GM21526 (cell line): ENCODE data around the gene TUBA3E.
"Not testable (repeated sequence)": the region's sequence is repeated elsewhere in the genome, so short reads cannot be mapped to it uniquely, and the experiment has no call there.

Experiments
- ATAC-seq: cut with Tn5 transposase; IDR thresholded peaks from one replicate; pipeline ENCODE4 v1.9.1; 2021; ENCODE audit warnings: moderate library complexity; ENCODE audit not compliant: unreplicated experiment, low FRiP score

Gene TUBA3E

DNA sequence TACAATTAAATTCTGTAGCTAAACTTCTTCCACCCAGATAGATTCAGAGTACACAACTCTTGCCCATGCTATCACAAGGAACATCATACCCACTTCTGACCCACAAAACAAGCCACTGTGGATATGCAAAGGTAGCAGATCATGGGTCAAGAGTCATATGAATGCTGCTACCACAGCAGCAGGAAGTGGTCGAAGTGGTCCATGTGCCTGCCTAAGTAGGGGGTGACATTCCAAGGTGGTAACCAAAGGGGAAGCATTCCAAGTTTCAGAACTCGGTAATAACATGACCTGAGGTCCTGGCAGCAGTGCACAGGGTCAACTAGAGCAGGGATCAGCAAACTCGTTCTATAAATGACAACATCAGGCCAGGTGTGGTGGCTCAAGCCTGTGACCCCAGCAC is 5.8 kb downstream of the TUBA3E start:
- ATAC-seq = not testable (repeated sequence)

DNA sequence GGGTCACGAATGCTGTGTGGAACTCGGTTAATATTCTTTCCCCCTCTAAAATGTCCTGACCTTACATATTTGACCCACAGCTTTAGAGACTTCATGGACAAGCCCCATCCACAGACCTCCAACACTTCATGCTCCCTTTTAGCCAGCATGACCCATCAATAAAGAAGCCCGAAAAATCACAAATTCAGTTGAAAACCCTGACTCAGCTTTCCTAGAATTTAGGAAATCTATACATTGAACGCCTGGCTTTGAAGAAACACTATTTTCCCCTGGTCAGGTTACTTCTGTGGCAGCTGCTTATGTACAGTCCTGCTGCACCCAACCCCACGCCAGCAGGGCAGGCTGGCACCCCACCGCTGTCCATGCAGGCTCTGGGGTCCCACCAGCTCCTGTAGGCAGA is 6.9 kb downstream of the TUBA3E start:
- ATAC-seq = not testable (repeated sequence)

DNA sequence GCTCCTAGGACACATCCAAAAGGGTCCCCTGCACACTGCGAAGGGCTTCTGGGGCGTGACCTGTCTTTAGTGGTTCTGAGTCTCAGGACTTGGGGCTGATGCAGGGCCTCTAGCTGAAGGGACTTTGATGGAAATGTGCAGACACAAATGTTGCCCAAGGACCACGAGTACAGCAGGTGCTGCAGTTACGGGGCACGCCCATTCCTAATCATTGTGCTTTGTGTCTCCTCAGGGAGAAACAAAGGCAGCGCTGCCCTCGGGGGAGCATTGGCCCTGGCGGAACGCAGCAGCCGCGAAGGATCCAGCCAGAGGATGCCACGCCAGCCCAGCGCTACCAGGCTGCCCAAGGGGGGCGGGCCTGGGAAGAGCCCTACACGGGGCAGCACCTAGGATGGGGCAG is 8.0 kb downstream of the TUBA3E start:
- no peak for ATAC-seq

DNA sequence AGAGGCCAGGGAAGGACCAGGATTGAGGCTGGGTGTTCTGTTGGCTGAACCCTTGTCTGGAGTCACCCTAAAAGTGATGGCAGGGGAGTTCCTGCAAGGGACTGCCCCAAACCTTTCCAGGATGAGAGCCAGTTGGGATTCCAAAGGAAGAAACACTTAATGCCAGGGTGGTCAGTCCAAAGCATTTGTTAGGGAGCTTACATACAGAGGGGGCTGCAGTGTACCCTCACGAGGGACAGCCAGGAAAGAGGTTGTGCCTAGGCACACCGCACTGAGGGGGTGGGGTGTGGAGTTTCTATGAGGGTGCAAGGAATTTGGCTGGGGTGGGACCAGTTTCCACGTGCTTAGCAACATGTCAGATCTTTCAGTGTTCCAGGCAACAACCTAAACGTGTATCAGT is 9.3 kb downstream of the TUBA3E start:
- not testable (repeated sequence) for ATAC-seq

DNA sequence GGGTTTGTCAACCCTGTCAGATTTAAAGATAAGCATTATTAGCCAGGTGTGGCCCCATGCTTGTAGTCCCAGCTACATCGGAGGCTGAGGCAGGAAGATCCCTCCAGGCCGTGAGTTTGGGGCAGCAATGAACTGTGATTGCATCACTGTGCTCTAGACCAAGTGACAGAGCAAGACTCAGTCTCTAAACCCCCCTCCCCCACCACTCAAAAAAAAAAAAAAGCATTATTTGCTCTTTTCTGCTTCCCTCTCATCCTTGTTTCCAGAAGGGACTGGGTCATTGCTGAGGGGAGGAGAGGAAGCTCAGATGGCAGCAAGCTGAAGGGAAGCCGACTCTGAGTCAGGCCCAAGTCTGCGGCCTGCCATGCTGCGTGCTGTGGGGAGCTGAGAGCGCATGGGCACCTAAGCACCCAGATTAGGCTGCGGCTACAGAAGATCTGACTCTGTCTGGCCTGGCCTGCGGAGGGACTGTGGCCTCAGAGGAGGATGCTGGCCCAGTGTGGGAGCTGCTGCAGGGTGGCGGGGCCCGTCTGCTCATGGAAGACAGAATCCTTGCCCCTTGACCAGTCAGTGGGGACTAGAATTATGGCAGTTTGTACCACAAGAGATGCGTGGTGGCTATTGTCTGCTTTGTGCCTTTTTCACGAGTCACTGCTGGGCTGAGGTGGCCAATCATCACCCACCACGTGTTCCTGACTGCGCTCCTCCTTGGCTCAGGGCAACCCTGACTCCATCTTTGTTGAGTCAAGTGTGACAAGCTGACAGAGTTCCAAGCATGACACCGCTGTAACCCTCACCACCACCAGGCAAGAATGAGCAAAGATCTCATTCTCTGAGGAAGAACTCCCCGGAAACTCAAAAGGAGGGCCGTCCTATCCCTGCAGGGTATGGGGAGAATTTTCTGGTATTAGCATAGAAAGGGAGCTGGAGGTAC is 10.1 kb downstream of the TUBA3E start:
- ATAC-seq = not testable (repeated sequence)

DNA sequence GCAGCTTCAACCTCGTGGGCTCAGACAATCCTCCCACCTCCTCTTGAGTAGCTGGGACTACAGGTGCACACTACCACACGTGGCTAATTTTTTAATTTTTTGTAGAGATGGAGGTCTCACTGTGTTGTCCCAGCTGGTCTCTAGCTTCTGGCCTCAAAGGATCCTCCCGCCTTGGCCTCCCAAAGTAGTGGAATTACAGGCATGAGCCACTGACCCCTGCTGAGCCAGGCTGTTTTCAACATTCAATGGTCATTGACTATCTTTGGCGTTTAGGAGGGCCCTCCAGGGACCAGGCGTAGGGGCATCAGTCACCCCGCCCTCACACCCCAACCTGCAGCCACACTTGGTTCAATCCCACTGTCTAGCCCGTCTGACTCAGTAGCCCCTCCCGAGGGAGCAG is 11.0 kb downstream of the TUBA3E start:
- no peak for ATAC-seq

DNA sequence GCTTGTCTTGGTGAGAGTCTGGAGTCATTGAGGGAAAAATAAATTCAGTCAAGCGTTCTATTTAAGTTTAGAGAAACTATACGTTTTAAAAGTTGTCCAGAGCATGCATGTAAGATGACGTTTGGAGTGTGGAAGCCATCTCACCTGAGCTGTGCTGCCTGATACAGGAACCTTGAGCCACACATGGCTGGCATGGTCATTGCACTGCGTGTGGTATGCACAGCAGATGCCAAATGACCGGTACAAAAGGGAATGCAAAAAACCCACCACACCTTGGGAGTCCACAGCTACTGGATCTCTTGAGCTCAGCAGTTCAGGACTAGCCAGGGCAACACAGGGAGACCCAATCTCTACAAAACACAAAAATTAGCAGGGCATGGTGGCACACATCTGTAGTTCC is 11.8 kb downstream of the TUBA3E start:
- ATAC-seq = no peak

DNA sequence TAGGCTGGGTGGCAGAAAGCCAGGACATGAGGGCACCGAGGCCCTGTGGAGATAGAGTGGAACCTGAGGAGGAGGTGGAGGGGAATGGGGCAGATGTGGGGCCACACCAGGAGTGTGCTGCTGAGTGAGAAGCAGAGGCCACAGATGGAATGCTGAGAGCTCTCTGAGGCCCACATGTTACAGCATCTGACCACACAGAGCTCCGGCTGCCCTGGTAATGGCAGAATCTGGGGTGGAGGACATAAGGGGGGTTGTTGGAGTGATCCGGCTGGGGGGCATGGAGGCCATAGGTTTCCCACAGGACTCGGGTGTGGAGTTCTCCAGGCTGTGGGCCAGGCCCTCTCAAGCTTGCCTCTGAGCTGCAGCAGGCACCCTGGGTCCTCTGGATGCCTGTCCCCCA is 12.3 kb downstream of the TUBA3E start:
- ATAC-seq = no peak

DNA sequence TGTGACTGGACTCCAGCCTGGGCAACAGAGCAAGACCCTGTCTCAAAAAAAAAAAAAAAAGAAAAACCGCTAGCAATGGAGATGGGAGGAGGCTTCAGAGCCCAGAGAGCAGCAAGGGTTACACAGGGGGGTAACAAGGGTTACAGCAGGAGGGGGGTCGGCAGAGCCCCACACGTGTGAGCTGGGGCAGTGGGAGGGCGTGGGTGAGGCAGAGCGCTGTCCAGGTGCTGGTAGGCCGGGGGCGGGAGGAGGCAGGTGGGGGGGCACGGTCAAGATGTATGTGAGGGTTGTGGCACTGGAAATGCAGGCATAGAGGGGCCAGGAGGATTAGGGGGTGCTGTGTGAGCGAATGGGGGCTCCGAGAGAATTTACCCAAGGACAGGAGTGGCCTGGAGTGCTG is 12.8 kb downstream of the TUBA3E start:
- ATAC-seq = no peak

DNA sequence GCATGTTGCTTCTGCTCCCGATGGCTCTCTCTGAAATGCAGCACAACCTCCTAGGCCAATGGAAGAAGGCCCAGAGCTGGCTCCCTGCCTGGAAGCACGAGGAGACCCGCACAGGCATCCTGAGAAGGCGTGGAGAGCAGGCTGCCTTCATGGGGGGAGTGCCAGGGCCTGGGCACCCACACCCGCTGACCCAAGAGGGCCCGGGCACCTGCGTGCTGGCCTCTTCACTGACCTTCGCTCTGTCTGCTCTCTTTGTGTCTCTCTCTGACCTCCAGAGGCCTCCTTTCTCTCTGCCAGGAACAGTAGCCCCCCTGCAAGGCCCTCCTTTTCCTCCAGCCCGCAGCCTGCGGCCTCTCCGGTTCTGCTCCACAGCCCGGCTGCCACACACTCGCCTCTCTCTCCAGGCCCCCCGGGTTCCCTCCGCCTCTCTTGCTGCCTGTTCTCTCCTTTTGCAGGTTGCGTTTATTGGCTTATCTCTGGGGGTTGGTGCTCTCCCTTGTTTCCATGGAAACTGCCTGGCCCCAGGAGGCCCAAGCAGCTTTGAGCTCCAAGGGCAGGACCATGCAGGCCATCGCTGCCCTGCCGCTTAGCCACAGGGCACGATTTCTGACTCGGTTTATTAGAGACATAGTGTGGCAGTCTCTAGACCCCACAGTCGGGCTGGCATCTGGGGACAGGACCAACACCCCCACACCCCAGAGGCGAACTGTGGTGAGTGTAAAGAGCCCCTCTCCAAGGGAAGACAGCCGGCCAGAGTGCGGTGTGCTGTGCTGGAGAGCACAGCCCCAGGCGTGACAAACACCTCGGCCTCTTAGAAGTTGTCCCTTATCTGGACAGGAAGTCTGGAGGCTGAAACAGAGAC is 14.5 kb downstream of the TUBA3E start:
- no peak for ATAC-seq

DNA sequence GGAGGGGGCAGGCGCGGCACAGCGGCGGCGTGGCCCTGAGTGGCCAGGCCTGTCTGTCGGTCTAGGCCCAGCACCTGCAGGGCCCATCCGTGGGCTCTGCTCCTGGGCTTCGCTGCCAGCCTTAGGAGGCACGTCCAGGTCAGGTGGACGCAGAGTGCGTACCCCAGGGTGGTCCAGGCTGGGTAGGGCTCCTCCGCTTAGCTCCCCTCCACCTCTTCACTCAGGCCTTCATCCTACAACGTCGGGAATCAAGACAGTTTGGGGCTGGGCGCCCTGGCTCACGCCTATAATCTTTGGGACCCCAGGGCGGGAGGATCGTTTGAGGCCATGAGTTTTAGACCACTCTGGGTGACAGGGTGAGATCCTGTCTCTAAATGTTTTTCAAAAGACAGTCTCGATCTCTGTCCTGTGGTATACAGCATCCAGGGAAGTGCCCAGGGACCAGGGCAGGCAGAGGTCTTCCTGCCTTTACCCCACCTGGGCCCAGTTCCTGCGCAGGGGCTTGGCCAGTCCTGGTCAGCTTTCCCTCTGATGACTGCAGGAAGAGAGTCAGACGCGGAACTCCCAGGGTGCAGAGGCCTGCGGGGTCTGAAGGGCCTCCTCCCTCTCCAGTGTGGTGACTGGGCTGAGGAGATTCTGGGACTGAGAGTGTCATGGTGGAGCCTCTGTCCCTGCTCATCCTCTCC is 15.3 kb downstream of the TUBA3E start:
- ATAC-seq = peak; percentile 10

DNA sequence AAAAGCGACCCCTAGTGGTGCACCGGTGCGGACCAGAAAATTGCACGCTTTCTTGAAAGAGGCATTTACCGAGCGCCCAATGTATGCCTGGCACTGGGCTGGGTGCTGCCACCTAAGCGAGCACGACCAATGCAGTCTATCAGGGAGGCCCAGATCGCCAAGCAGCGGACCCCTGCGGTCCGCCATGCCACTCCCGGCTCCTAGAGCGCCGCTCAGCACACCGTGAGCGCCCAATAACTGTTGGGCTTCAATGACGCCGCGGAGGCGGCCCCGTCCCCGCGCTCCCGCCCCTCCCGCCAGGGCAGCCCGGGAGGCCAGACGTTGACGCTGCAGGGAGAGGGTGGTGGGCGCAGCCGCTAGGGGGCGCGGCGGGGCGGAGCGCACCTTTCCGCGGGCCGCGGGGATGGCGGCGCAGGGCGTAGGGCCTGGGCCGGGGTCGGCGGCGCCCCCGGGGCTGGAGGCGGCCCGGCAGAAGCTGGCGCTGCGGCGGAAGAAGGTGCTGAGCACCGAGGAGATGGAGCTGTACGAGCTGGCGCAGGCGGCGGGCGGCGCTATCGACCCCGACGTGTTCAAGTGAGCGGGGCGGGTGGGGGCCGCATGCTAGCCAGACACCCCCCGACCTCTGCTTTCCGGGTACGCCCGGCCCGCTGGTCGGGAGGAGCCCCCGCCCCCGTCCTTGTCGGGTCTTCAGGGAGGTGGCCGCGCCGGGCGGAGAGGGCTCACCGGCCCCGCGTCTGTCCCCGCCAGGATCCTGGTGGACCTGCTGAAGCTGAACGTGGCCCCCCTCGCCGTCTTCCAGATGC is 16.2 kb downstream of the TUBA3E start, which contains the start of gene MZT2B:
Gene MZT2B (plus strand): TSS at position 383 of the 803 bp plus-strand sequence. CDS start 21 bp downstream, at position 404.
- ATAC-seq = peak; percentile 74

DNA sequence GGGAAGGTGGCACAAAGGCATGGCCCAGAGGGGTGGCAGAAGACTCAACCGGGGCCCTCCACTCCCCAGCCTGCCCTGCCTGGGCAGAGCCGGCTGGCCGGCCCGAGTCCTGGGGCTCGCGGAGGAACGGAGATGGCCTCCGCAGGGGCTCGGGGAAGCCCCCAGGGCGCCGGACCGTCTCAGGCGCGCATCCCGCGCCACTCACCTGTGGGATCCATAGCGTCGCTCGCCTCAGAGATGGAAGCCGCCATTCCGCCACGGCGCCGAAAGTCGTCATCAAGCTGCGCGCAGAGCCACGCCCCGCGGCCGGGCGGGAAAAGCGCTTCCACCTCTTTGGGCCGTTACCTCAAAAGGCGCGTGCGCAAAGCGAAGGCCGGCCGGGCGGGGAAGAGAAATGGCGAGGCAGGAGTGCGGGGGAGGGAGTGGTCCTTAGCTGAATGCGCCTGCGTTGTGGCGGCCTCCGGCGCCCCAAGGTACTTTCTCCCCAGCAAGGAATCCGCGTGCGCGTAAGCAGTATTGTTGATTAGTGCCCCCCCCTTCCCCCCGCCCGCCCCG is 16.8 kb downstream of the TUBA3E start, which contains the start of gene SMPD4:
Gene SMPD4 (minus strand): TSS at position 278 of the 555 bp plus-strand sequence. CDS start 5,010 bp downstream, outside the sequence.
- peak; percentile 52 for ATAC-seq

DNA sequence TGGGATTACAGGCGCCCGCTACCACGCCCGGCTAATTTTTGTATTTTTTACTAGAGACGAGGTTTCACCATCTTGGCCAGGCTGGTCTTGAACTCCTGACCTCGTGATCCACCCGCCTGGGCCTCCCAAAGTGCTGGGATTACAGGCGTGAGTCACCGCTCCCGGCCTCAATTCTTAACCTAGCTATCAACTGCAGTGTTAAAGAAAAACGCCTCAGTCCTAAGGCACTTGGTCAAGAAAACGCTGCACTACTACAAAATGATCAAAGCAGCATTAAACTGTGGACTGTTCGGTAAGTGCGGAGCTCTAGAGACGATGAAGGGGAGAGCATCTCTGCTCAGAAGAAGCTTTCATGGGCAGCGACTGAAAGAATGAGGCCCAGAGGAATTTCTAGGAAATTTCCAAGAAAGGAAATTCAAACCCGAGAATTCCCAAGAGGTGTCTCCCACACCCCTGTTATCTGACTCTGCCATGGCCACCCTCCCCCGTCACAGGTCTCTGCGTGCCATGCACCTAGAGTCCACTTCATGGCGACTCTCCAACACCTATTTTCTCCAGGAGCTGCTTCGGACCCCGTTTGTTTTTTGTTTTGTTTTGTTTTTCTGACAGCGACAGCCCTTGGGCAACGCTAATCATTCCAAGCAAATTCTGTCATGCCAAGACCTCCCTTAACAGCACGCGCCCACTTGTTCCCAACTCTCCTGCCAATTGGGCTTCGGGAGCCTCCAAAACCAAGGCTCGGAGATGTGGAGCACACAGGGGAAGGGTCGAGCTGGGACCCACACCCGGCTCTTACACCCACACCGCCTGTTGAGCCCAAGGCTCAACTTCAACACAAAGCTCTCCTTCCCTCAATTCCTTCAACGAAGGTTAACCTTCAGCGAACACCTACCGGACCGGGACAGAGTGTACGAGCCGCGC is 17.6 kb downstream of the TUBA3E start:
- ATAC-seq = not testable (repeated sequence)

DNA sequence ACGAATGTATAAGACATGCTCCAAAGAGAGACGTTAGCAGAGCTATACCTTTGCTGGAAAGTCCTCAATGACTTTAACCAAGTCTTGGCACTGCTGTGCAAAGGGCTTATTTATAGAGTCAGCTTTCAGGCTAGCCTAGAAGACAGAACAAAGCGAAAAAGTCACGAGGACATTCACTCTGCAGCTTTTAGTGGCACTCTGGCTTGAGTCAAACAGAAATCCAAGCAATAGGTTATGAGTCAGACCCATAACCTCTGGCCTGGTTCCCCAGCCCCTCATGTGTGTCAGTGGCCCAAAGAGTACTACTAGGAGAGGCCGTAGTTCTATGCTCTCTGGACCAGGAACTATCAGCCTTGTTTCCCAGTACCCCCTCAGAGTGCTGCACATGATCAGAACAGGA is 23.4 kb downstream of the TUBA3E start:
- not testable (repeated sequence) for ATAC-seq

DNA sequence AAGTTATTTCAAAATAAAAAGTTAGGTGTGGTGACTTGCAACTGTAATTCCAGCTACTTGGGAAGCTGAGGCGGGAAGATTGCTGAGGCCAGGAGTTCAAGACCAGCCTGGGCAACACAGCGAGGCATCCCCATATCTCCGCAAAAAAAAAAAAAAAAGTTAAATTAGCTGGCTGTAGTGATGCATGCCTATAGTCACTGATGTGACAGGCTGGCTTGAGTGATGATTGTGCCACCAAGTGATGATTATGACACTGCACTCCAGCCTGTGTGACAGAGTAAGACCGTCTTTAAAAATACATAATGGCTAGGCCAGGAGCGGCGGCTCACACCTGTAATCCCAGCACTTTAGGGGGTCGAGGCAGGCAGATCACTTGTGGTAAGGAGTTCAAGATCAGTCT is 28.3 kb downstream of the TUBA3E start:
- no peak for ATAC-seq

DNA sequence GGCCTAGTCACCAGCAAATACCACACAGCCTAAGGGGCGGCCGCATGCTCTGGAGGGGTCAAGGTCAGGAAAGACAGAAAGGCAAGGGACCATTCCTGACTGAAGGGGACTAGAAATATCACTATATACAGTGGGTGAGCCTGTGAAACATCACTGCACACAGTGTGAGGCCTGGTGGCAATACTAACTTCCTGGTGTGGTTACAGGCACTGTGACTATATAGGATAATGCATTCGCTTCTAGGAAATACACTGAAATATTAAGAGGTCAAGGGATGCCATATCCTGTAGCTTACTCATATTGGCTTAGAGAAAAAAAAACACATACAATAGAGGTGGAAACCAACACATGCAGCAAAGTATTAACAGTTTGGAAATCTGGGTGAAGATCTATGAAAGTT is 29.1 kb downstream of the TUBA3E start:
- ATAC-seq = not testable (repeated sequence)

DNA sequence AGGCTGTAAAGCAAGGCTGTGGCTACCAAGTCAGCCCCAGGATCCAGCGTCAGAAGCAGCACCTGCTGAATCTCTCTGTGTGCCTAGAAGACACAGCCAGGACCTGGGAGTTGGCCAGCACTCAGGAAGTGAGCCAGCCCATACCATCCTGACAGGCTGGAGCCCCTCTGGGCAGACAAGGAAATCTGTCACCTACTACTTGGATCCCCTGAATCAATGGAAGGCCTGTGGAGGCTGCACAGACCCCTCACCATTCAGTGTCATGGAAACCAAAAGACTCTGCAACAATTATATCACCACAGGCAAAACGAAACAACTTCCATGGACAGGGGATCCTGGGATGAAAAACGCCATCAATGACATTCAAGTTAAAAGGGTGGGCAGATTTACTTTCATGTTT is 31.6 kb downstream of the TUBA3E start:
- not testable (repeated sequence) for ATAC-seq
